B cell (primary cell): ENCODE data around the gene MLLT6. TPM values are rescaled to one million over a fixed set of nuclear protein-coding genes. Genes with fewer than 3 reads are reported as not detected.

ENCODE experiments used
- ATAC-seq: fragments of 200-7000 bp; cut with Tn5 transposase; one replicate; pipeline ENCODE4 v1.10.0; 2021; ENCODE audit warnings: low read depth, mild to moderate bottlenecking, moderate number of reproducible peaks, moderate library complexity
- CTCF ChIA-PET: fragments of 350-600 bp; sonication (Branson Sonifier 250); formaldehyde crosslinking; loops from one replicate; lab custom pipeline; 2021; ENCODE audit warnings: antibody characterized with exemption, inconsistent platforms; lab: Charles Lee
- POLR2A ChIA-PET: fragments of 350-600 bp; sonication (Branson Sonifier 250); formaldehyde crosslinking; loops from one replicate; lab custom pipeline; 2021; ENCODE audit warnings: antibody characterized with exemption; lab: Charles Lee
- DNase-seq: peaks from one replicate; pipeline ENCODE4 v3.0.0; 2013
- H2AFZ ChIP-seq: 2 replicates; pipeline ENCODE4 v1.6.1; 2012; ENCODE audit warnings: mild to moderate bottlenecking, low read depth, low read length; ENCODE audit not compliant: insufficient read depth, poor library complexity, severe bottlenecking
- H3K27ac ChIP-seq, 2 donors: 1 replicate in 1 of 2; 2 replicates in 1 of 2; pipeline ENCODE4 v1.5.1; 2012 to 2013; ENCODE audit warnings: low read length in 2 of 2, mild to moderate bottlenecking in 2 of 2, moderate library complexity in 1 of 2
- H3K27me3 ChIP-seq, 4 experiments: fragments of 200-600 bp in 1 of 4; sonication (generic) in 1 of 4; replicated peaks in 1 of 4; 1 replicate in 2 of 4; 2 replicates in 2 of 4; pipeline versions ENCODE4 v1.6.1 to v1.7.0; 2013 to 2016; ENCODE audit warnings: low read length in 3 of 4, mild to moderate bottlenecking in 2 of 4, mixed read lengths in 1 of 4, moderate library complexity in 1 of 4; ENCODE audit not compliant: insufficient read depth in 4 of 4, control insufficient read depth in 3 of 4; ENCODE audit errors: control extremely low read depth in 1 of 4
- H3K36me3 ChIP-seq, 2 experiments: replicated peaks in 1 of 2; 1 replicate in 1 of 2; 2 replicates in 1 of 2; pipeline versions ENCODE4 v1.6.1 to v1.7.1; 2013; ENCODE audit warnings: low read length in 1 of 2; ENCODE audit not compliant: insufficient read depth in 2 of 2, control insufficient read depth in 1 of 2; ENCODE audit errors: control extremely low read depth in 1 of 2, extremely low read depth in 1 of 2
- H3K4me1 ChIP-seq, 2 donors: fragments of 200-600 bp in 1 of 2; sonication (generic) in 1 of 2; 1 replicate in 1 of 2; 2 replicates in 1 of 2; pipeline versions ENCODE4 v1.5.1 to v1.6.1; 2013 to 2017; ENCODE audit warnings: low read length in 2 of 2; ENCODE audit not compliant: control insufficient read depth in 2 of 2, insufficient read depth in 2 of 2
- H3K4me2 ChIP-seq: replicated peaks from 2 replicates; pipeline ENCODE3; 2012; ENCODE audit warnings: mild to moderate bottlenecking, low read depth, low read length; ENCODE audit not compliant: poor library complexity, severe bottlenecking
- H3K4me3 ChIP-seq, 5 experiments: fragments of 200-600 bp in 1 of 5; sonication (generic) in 1 of 5; 1 replicate in 3 of 5; 2 replicates in 2 of 5; pipeline versions ENCODE4 v1.5.1 to v1.7.0; 2011 to 2016; ENCODE audit warnings: low read length in 4 of 5, mild to moderate bottlenecking in 4 of 5, low read depth in 2 of 5, control low read depth in 1 of 5, moderate library complexity in 1 of 5; ENCODE audit not compliant: insufficient read depth in 1 of 5; ENCODE audit errors: control extremely low read depth in 1 of 5, extremely low read depth in 1 of 5
- H3K79me2 ChIP-seq: fragments of 200-600 bp; sonication (generic); one replicate; pipeline ENCODE4 v1.6.0; 2016; ENCODE audit warnings: low read length; ENCODE audit not compliant: control insufficient read depth, insufficient read depth
- H3K9ac ChIP-seq: fragments of 200-600 bp; sonication (generic); 2 replicates; pipeline ENCODE4 v1.6.1; 2017; ENCODE audit warnings: mild to moderate bottlenecking, low read length, moderate library complexity
- H3K9me3 ChIP-seq, 3 donors: one replicate each; pipeline versions ENCODE4 v1.6.1 to v1.7.1; 2013; ENCODE audit warnings: low read length in 2 of 3; ENCODE audit not compliant: control insufficient read depth in 2 of 3, insufficient read depth in 1 of 3; ENCODE audit errors: control extremely low read depth in 1 of 3
- H4K20me1 ChIP-seq: 2 replicates; pipeline ENCODE4 v1.6.0; 2012; ENCODE audit warnings: mild to moderate bottlenecking, low read length; ENCODE audit not compliant: insufficient read depth, control insufficient read depth, poor library complexity, severe bottlenecking
- H3K27ac Mint-ChIP-seq: one replicate; pipeline ENCODE4 v1.8.0; 2021; ENCODE audit warnings: mixed read lengths
- H3K27me3 Mint-ChIP-seq: one replicate; pipeline ENCODE4 v1.8.0; 2021; ENCODE audit warnings: mixed read lengths
- H3K4me1 Mint-ChIP-seq: one replicate; pipeline ENCODE4 v1.8.0; 2021; ENCODE audit warnings: mixed read lengths
- H3K4me3 Mint-ChIP-seq: one replicate; pipeline ENCODE4 v1.8.0; 2021; ENCODE audit warnings: mixed read lengths
- H3K9me3 Mint-ChIP-seq: one replicate; pipeline ENCODE4 v1.8.0; 2022; ENCODE audit warnings: mixed read lengths; ENCODE audit not compliant: insufficient read depth
- CTCF ChIP-seq: fragments of 200-600 bp; IDR thresholded peaks from one replicate; pipeline ENCODE4 v1.8.0; 2022; ENCODE audit warnings: antibody characterized with exemption, mild to moderate bottlenecking
- EZH2 ChIP-seq: IDR thresholded peaks from 2 replicates; pipeline ENCODE4 v1.6.1; 2012; ENCODE audit warnings: borderline replicate concordance, low read depth, mild to moderate bottlenecking, moderate library complexity, low read length; ENCODE audit not compliant: insufficient read depth, poor library complexity, severe bottlenecking
- WGBS: methylation state at CpG from one replicate; pipeline ENCODE4 v1.1.5; 2013; ENCODE audit warnings: missing lambda C conversion rate; ENCODE audit not compliant: insufficient coverage; 5-methylcytosine and 5-hydroxymethylcytosine counted together
- intact Hi-C: fragments of 100-400 bp; cut with micrococcal nuclease; formaldehyde crosslinking; loops from one replicate; pipeline ENCODE4 v1.10.0; 2022
- polyA plus RNA-seq: library from polyadenylated mRNA; depleted of rRNA; stranded (reverse); fragments of >200 nt; gene quantifications from 2 replicates; pipeline ENCODE4 v1.2.3, GENCODE V29; 2012
- total RNA-seq, 2 donors: library from RNA; stranded (reverse); fragments of 120-200 nt in 1 of 2; gene quantifications; 1 replicate in 1 of 2; 2 replicates in 1 of 2; pipeline versions ENCODE4 v1.2.3 to v1.2.4, GENCODE V29; 2013 to 2022

MLLT6 gene
- total and polyA plus RNA-seq, 2 donors (not counting 1 experiment from before 2014, with no cell fraction given), result 165 to 288 TPM

GRCh38 chr17:38705523-38705802 lies 390 bp downstream of the MLLT6 start:
- peaks cover 46% of the 10 kb centered on the region for H4K20me1 ChIP-seq
- H3K27ac Mint-ChIP-seq, result peak overlapping the region; percentile 53
- H3K9me3 Mint-ChIP-seq, result no peaks in the 10 kb centered on the region
- H3K9me3 ChIP-seq, result no peaks in the 10 kb centered on the region
- WGBS, result no CpG with 5 or more reads among the region's 32 CpGs
- no peaks in the 10 kb centered on the region for H3K27me3 ChIP-seq
- H3K27ac ChIP-seq, result no peak overlapping the region
- peak overlapping the region; percentile 97 for H3K4me2 ChIP-seq
- peaks cover 20 to 55% of the 10 kb centered on the region in 2 donors for H3K4me1 ChIP-seq
- peak overlapping the region; percentile 92 for H3K4me3 Mint-ChIP-seq
- intact Hi-C loops, result loop anchor here (1.0 kb wide), 1 partner anchor 25 kb away; the partner anchor contains the start of gene CISD3
- H3K36me3 ChIP-seq, result peaks cover 0 to 30% of the 10 kb centered on the region in 2 experiments
- CTCF ChIA-PET, result interaction anchor here (1.0 to 3.8 kb wide), 7 partner anchors 18 to 448 kb away, joined by 3 to 32 read pairs (median 4); no protein-coding TSS in a partner anchor
- H3K4me1 Mint-ChIP-seq, result peaks cover 53% of the 10 kb centered on the region
- peak overlapping the region; percentile 46 for H2AFZ ChIP-seq
- H3K27me3 Mint-ChIP-seq, result no peaks in the 10 kb centered on the region
- H3K4me3 ChIP-seq, result peak overlapping the region in 4 of 5 experiments; percentile 76 to 95 (median 80)
- H3K79me2 ChIP-seq, result peaks cover 27% of the 10 kb centered on the region
- POLR2A ChIA-PET, result interaction anchor here (0.6 to 3.7 kb wide), 8 partner anchors 23 to 464 kb away, joined by 3 to 15 read pairs (median 4); partner anchors contain the start of genes LASP1 and PSMB3
- no peak for ATAC-seq
- no peak for DNase-seq
- TF ChIP-seq CTCF, result no peak
- no peak for TF ChIP-seq EZH2
- H3K9ac ChIP-seq, result peak overlapping the region; percentile 84

- intact Hi-C loops, result loop anchor here (1.0 kb wide), 2 partner anchors 24 to 29 kb away; partner anchors contain the start of gene CISD3
- Histone ChIP-seq H3K4me2 (peak overlapping the region; percentile 97), H3K27me3 (no peaks in the 10 kb centered on the region), H3K79me2 (peaks cover 31% of the 10 kb centered on the region), H3K4me1 (peaks cover 18 to 51% of the 10 kb centered on the region in 2 donors), H3K9ac (peak overlapping the region; percentile 84), H4K20me1 (peaks cover 51% of the 10 kb centered on the region), H3K9me3 (no peaks in the 10 kb centered on the region), H3K4me3 (peak overlapping the region; percentile 48 to 95 (median 79)), H3K27ac (peak overlapping the region; percentile 11 to 74), H3K36me3 (peaks cover 0 to 35% of the 10 kb centered on the region in 2 experiments), H2AFZ (peak overlapping the region; percentile 44)
- H3K4me1 Mint-ChIP-seq, result peaks cover 51% of the 10 kb centered on the region
- ChIA-PET CTCF (interaction anchor here (1.0 to 3.8 kb wide), 6 partner anchors 18 to 459 kb away, joined by 3 to 32 read pairs (median 4); no protein-coding TSS in a partner anchor), POLR2A (interaction anchor here (0.6 to 3.7 kb wide), 7 partner anchors 23 to 463 kb away, joined by 3 to 15 read pairs (median 4); partner anchors contain the start of genes LASP1 and PSMB3)
- ATAC-seq, result no peak
- no peaks in the 10 kb centered on the region for H3K27me3 Mint-ChIP-seq
- DNase-seq, result peak; percentile 61
- H3K4me3 Mint-ChIP-seq, result peak overlapping the region; percentile 92
- H3K27ac Mint-ChIP-seq, result peak overlapping the region; percentile 90
- TF ChIP-seq CTCF (no peak), EZH2 (no peak)
- no peaks in the 10 kb centered on the region for H3K9me3 Mint-ChIP-seq
- WGBS, result under 1% methylated on average over 26 of the region's 38 CpGs
Observed at GRCh38 chr17:38705803-38706504, 881 bp downstream of the MLLT6 start.
